ENCODE measurements around the gene ARHGEF26.
A peak's percentile ranks its signal among the peaks of the same experiment; 100 is the strongest.

Gene ARHGEF26

DNA sequence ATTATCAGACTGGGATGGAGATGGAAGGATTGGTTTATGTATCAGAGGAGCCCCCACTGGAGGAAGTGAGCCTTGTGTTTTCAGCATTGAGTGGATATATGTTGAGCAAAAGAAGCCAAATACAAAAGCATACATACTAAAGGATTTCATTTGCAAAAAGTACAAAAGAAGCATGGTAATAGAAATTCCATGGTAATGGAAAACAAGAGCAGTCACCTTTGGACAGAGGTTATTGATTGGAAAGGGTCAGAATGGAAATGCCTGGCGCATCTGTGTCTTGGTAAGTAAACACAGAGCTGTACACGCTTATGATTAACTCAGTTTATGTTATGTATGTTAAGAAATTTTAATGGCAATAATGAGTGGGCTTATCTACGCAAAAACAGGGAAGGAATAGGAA, 130.4 kb downstream of the ARHGEF26 start:
- no peaks in the 10 kb centered on the region for H3K27me3 ChIP-seq (ENCODE audit: insufficient read depth, poor library complexity, severe bottlenecking)
- H3K27ac ChIP-seq (replicated peaks): no peak overlapping the region
- DNase-seq (ENCODE audit: low read depth in 1 of 2, low spot score in 1 of 2): no peak
- no peak overlapping the region for H3K4me3 ChIP-seq (replicated peaks; ENCODE audit: insufficient read depth, low read length)
- TF ChIP-seq, protein P1, sequence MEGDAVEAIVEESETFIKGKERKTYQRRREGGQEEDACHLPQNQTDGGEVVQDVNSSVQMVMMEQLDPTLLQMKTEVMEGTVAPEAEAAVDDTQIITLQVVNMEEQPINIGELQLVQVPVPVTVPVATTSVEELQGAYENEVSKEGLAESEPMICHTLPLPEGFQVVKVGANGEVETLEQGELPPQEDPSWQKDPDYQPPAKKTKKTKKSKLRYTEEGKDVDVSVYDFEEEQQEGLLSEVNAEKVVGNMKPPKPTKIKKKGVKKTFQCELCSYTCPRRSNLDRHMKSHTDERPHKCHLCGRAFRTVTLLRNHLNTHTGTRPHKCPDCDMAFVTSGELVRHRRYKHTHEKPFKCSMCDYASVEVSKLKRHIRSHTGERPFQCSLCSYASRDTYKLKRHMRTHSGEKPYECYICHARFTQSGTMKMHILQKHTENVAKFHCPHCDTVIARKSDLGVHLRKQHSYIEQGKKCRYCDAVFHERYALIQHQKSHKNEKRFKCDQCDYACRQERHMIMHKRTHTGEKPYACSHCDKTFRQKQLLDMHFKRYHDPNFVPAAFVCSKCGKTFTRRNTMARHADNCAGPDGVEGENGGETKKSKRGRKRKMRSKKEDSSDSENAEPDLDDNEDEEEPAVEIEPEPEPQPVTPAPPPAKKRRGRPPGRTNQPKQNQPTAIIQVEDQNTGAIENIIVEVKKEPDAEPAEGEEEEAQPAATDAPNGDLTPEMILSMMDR (IDR thresholded peaks at IDR 0.05; ENCODE audit: insufficient read depth, low read length): no peak
- TF ChIP-seq SPI1 (IDR thresholded peaks at IDR 0.05; ENCODE audit: borderline replicate concordance, low read depth): no peak
- no peak for TF ChIP-seq POLR2AphosphoS5 (IDR thresholded peaks at IDR 0.05; ENCODE audit: low read depth)
- TF ChIP-seq GABPA (IDR thresholded peaks at IDR 0.05; ENCODE audit: low read depth): no peak

DNA sequence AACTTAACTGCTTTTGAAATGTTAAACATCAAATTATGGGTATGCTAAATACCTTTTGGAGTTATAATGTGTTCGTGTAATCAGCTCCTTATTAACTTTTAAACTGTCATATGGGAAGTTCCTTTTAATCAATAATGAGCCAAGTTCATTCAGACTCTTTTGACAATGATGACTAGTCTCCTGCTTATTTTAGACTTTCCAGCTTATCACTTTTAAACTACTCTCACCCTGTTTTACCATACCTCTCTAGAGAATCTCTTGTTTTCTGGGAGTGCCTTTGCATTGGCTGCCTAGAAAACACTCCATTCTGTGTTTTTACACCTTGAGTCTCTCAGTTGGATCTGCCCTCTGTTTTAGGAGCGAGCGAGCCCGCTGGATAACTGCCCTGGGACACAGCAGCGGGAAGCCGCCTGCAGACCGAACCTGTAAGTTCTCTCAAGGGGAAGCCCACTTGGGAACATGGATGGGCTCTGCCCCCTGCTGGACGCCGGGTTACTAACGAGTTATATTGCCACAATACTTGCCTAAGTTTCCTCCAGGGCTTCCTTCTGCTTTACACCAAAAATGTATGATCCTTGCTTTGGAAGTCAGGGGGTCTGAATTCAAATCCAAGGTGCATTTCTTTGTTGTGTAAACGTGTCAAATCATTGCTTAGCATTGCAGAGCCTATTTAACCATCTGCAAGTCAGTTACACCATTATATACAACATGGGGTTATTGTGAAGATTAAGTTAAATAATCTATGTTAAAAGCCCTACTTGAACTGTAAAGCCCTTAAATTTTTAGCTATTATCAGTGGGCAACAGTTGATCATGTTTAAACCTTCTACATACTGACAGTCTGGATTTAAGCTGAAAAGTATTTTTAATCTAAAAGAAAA, 131.8 kb downstream of the ARHGEF26 start:
- H3K27ac ChIP-seq (replicated peaks): no peak overlapping the region
- DNase-seq (ENCODE audit: low read depth in 1 of 2, low spot score in 1 of 2): peak; percentile 40 to 83
- no peaks in the 10 kb centered on the region for H3K27me3 ChIP-seq (ENCODE audit: insufficient read depth, poor library complexity, severe bottlenecking)
- H3K4me3 ChIP-seq (replicated peaks; ENCODE audit: insufficient read depth, low read length): no peak overlapping the region
- TF ChIP-seq, protein P2, sequence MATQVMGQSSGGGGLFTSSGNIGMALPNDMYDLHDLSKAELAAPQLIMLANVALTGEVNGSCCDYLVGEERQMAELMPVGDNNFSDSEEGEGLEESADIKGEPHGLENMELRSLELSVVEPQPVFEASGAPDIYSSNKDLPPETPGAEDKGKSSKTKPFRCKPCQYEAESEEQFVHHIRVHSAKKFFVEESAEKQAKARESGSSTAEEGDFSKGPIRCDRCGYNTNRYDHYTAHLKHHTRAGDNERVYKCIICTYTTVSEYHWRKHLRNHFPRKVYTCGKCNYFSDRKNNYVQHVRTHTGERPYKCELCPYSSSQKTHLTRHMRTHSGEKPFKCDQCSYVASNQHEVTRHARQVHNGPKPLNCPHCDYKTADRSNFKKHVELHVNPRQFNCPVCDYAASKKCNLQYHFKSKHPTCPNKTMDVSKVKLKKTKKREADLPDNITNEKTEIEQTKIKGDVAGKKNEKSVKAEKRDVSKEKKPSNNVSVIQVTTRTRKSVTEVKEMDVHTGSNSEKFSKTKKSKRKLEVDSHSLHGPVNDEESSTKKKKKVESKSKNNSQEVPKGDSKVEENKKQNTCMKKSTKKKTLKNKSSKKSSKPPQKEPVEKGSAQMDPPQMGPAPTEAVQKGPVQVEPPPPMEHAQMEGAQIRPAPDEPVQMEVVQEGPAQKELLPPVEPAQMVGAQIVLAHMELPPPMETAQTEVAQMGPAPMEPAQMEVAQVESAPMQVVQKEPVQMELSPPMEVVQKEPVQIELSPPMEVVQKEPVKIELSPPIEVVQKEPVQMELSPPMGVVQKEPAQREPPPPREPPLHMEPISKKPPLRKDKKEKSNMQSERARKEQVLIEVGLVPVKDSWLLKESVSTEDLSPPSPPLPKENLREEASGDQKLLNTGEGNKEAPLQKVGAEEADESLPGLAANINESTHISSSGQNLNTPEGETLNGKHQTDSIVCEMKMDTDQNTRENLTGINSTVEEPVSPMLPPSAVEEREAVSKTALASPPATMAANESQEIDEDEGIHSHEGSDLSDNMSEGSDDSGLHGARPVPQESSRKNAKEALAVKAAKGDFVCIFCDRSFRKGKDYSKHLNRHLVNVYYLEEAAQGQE (IDR thresholded peaks at IDR 0.05; ENCODE audit: insufficient replicate concordance, low read depth): no peak
- TF ChIP-seq, protein P1 (IDR thresholded peaks at IDR 0.05; ENCODE audit: insufficient read depth, low read length): peak; percentile 73

DNA sequence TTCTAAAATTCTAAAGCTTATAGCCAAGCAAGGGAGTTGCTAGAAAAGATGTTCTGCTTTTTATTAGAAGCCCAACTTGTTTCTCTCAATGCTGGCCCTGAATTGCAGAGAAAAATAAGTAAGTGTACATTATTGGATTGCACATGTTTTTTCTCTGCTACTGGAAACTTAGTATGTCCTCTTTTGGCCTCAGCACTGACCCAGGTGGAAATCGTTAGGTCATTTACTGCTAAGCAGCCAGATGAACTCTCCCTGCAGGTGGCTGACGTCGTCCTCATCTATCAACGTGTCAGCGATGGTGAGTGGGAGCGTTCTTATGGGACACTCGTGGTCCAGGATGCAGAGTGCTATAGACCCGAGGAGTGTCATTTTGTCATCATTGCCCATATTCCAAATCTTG, 133.3 kb downstream of the ARHGEF26 start:
- H3K27ac ChIP-seq (replicated peaks): no peak overlapping the region
- no peaks in the 10 kb centered on the region for H3K27me3 ChIP-seq (ENCODE audit: insufficient read depth, poor library complexity, severe bottlenecking)
- TF ChIP-seq, protein P1 (IDR thresholded peaks at IDR 0.05; ENCODE audit: insufficient read depth, low read length): no peak
- TF ChIP-seq GABPA (IDR thresholded peaks at IDR 0.05; ENCODE audit: low read depth) (no peak), SPI1 (IDR thresholded peaks at IDR 0.05; ENCODE audit: borderline replicate concordance, low read depth) (no peak), POLR2AphosphoS5 (IDR thresholded peaks at IDR 0.05; ENCODE audit: low read depth) (no peak)
- TF ChIP-seq, protein P2 (IDR thresholded peaks at IDR 0.05; ENCODE audit: insufficient replicate concordance, low read depth): no peak
- no peak overlapping the region for H3K4me3 ChIP-seq (replicated peaks; ENCODE audit: insufficient read depth, low read length)
- DNase-seq (ENCODE audit: low read depth in 1 of 2, low spot score in 1 of 2): no peak

All from HL-60 (cell line).